KOPT-K1 (cell line): ENCODE results near the gene DNAJC27.
"Not testable (repeated sequence)": the region's sequence is repeated elsewhere in the genome, so short reads cannot be mapped to it uniquely, and the experiment has no call there.

Experiments used
- H3K27ac ChIP-seq: fragments of 200-600 bp; sonication (generic); 2 replicates; pipeline ENCODE4 v1.5.1; 2016; ENCODE audit warnings: antibody characterized with exemption, mild to moderate bottlenecking, low read depth, low read length; ENCODE audit not compliant: poor library complexity, severe bottlenecking
- H3K36me3 ChIP-seq: fragments of 200-600 bp; sonication (generic); 2 replicates; pipeline ENCODE4 v1.5.1; 2017; ENCODE audit warnings: antibody characterized with exemption, mild to moderate bottlenecking, low read length, moderate library complexity; ENCODE audit not compliant: insufficient read depth
- H3K9me3 ChIP-seq: fragments of 200-600 bp; sonication (generic); 2 replicates; pipeline ENCODE4 v1.5.1; 2017; ENCODE audit warnings: antibody characterized with exemption, low read length, mild to moderate bottlenecking; ENCODE audit not compliant: insufficient read depth, poor library complexity, severe bottlenecking

The DNAJC27 gene

DNA sequence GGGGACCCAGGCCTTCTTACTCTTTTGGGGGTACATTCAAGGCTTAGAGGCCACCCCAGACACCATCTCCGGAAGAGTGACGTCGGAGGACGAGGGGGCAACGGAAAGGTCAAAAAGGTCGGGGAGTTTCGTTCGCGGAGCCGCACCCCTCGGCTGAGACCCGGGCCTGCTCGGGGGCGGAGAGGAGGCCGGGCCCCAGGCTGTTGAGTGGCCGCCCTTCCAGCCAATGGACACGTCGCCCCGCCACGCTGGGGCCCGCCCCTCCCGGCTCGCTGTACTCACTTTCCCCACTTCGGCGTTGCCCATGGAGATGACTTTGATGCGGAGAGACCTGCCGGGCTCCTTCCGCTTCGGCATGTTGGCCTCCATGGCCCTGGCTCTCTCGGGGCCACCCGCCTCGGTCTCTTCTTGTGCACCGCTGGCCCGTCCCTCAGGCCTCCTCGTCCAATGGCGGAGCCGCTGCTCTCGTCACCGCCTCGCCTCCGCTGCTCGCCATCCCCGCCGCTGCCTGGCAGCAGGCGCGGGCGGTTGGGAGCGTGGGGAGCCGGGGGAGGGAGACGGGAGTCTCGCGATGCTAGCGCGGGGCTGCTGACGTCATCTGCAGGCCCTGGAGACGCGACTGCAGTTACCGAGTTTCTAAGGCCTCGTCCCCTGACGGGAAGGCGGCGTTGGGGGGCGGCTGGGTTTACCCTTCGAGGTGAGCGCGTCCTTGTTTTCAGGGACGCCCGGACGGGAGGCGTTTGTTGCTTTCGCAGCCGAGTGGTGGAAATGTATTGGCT, at the start of gene DNAJC27:
Gene DNAJC27 (minus strand): TSS at position 420 of the 779 bp plus-strand sequence. CDS start 51 bp downstream, at position 369.
- Histone ChIP-seq H3K27ac (peak within 1 kb of the TSS; percentile 92), H3K36me3 (peaks cover 8% of the 10 kb centered on the region), H3K9me3 (no peaks in the 10 kb centered on the region)

DNA sequence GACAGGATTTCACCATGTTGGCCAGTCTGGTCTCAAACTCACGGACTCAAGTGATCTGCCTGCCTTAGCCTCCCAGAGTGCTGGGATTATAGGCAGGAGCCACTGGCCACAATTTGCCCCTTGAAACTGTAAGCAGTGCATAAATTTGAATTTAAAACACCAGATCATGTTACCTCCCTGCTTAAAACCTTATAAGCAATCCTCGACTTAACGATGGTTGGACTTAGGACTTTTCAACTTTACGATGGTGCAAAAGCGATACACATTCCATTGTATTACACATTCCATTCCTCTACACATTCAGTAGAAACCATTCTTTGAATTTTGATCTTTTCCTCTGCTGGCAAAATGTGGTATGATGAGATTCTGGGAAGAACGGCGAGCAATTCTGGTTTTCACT, 46.9 kb upstream of the DNAJC27 start:
- Histone ChIP-seq H3K9me3 (no peaks in the 10 kb centered on the region), H3K36me3 (no peaks in the 10 kb centered on the region), H3K27ac (no peak overlapping the region)

DNA sequence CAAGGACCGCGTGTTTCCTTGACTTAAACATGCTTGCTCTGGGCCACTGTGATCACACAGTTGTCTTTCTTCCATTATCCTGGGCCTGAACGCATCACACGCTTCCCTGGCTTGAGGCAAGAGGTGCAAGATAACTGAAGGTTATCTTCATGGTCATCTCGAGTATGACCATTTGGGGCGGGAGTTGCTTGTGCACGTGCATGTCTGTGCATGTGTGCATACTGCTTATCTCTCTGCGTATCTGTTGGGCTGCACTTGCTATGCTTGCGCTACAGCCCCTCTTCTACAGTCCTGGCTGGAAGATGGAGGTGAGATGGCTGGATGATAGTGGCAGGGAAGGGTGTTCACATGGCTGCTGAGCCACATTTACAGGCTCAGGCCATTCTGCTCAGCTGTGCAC, 42.9 kb upstream of the DNAJC27 start:
- Histone ChIP-seq H3K27ac (no peak overlapping the region), H3K9me3 (no peaks in the 10 kb centered on the region), H3K36me3 (no peaks in the 10 kb centered on the region)

DNA sequence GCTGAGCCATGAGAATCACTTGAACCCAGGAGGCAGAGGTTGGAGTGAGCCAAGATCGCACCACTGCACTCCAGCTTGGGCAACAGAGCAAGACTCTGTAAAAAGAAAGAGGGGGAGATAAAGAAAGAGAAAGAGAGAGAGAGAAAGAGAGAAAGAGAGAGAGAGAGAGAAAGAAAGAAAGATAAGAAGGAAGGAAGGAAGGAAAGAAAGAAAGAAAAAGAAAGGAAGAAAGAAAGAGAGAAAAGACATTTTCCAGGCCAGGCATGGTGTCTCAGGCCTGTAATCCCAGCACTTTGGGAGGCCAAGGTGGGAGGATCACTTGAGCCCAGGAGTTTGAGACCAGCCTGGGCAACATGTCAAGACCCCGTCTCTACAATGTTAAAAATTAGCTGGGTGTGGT, 39.6 kb upstream of the DNAJC27 start:
- H3K9me3 ChIP-seq, H3K36me3 ChIP-seq, H3K27ac ChIP-seq: not testable (repeated sequence)

DNA sequence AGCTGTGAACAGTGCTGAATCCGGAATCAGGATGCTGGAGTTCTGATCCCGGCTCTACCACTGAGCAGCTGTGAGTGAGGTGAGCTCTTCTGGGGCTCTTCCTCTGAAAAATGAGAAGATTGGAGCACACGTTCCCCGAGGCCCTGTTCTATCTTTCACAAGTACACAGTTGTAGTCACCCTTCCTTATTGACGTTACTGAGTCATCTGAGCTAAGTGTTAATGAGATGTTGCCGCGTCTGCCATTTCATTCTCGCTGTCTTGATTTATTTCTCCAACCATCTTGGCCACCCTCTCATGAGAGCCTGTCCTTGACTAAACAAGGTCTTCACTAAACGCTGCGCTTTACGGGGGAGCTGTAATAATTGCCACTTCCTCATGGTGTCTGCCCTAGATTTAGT, 38.2 kb upstream of the DNAJC27 start:
- no peak overlapping the region for H3K27ac ChIP-seq

DNA sequence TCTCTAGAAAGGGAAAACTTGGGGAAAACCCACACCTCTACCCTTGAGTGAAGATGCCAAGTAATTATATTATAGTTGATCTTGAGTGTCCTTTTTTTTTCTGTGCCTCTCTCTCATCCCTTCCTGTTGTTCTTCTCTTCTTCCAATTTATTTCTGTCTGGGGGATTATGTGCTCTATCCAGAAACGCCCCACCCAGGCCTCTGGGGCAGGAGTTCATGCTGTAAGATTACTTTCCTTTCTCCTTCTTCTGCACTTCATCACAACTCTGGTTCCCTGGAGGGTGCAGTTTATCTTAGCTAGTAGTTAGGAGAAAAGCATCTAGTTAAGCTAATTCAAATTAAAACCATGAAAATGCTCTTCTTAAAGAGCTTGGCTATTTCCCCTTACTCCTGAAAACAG, 30.3 kb upstream of the DNAJC27 start:
- Histone ChIP-seq H3K36me3 (no peaks in the 10 kb centered on the region), H3K9me3 (no peaks in the 10 kb centered on the region), H3K27ac (no peak overlapping the region)

More for the DNA sequence above, 38.2 kb upstream of the DNAJC27 start:
- H3K36me3 ChIP-seq: no peaks in the 10 kb centered on the region
- H3K9me3 ChIP-seq: no peaks in the 10 kb centered on the region

DNA sequence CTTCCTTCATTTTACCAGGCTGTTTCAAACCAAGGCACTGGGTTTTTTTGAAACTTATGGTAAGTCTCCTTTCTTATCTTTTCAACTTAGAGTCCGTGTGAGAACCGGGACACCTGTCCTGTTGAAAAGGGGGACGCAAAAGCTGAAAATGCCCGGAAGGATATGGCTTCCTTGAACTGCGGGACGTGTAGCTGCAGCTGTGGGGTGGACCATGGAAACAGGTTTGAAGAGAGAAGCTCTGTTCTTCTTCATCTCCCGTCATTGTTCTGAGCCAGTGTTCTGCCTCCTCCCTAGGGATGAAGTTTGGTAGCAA, 29.5 kb upstream of the DNAJC27 start:
- Histone ChIP-seq H3K36me3 (no peaks in the 10 kb centered on the region), H3K27ac (no peak overlapping the region), H3K9me3 (no peaks in the 10 kb centered on the region)

DNA sequence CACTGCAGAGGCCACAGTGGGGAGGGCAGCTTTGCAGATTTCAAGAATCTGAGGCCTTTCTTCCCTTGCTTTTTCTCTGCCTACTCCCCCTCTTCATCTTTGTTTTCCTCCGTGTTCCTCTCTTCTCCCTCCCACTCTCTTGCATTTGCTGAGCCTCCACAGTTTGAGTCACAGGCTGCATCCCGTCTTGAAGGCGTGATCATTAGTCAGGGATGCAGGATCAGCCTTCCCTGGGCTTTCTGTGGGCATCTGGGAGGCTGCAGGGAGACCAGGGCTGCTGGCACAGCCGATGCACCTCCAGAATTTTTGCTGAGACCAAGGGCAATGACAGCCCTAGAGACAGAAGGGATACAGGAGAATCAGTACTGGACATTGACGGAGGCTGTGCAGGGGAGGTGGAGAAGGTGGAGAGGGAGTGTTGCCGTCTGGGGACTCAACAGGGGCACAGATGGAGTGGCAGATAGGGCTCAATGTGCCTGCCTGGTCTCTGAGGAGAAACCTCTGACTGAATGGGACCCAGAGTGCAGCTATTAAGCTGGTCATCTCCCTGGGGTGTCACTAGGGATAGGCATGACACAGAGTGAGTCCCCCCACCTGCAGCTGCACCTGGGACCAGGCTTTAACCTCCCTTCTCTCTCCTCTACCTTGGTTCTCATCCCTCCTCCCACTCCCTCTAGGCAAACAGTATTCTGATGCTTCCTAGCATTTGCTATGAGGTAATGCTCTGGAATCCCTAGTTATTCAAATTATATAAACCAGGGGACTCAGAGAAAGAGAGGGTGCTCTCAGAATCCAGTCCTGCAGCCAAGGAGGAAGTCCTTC, 29.0 kb upstream of the DNAJC27 start:
- no peaks in the 10 kb centered on the region for H3K9me3 ChIP-seq
- no peak overlapping the region for H3K27ac ChIP-seq
- H3K36me3 ChIP-seq: no peaks in the 10 kb centered on the region

DNA sequence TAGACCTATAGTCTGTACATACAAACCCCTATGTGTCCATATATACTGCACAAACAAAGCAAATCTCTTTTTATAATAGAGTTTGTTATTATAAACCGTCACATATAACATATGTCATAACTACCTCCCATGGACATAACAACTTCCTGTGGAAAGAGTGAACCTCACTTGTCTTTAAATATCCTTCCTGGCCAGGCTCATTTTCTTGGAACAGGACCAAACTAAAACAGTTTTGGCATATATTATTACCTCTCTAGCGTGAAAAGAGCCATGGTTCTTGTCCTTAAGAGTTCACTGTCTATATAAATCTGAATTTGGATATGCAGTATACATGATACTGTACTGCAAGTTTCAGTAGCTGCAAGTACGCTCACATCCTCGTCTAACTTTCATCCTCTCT, 28.3 kb upstream of the DNAJC27 start:
- H3K9me3 ChIP-seq: no peaks in the 10 kb centered on the region
- no peaks in the 10 kb centered on the region for H3K36me3 ChIP-seq
- H3K27ac ChIP-seq: no peak overlapping the region

DNA sequence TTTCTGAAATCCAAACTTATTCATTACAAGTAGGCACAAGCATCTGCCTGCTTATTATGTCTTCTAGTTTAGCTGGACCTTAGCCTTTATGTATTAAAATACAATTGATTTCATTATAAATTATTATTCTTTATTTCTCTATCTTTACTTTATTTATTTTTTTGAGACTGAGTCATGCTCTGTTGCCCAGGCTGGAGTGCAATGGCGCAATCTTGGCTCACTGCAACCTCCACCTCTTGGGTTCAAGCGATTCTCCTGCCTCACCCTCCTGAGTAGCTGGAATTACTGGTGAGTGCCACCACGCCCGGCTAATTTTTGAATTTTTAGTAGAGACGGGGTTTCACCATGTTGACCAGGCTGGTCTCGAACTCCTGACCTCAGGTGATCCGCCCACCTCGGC, 27.3 kb upstream of the DNAJC27 start:
- not testable (repeated sequence) for H3K9me3 ChIP-seq, H3K27ac ChIP-seq, H3K36me3 ChIP-seq

DNA sequence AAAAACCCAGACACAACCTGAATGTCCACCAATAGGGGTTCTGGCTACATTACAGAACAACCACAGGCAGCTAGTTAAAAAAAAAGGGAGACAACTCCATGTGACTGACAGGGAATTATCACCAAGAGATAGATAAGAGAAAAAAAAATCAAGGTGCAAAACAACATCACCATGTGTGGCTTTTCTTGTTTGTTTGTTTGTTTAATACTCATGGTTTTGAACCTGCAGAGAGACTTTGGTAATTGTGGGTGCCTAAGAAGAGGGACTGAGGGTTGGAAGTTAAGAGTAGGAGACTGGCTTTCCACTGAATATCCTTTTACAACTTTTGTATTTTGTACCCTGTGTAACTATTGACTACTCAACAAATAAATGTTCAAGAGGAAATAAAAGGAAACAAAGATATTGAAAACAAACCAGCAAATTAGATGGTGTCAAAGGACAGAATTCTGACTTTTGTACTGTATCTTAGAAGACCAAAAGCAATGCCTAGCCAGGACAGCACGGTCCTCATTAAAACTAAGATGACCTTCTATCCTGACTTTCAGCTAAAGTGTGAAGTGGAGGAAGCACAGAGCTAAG, 22.5 kb upstream of the DNAJC27 start:
- H3K36me3 ChIP-seq: no peaks in the 10 kb centered on the region
- H3K9me3 ChIP-seq: no peaks in the 10 kb centered on the region
- no peak overlapping the region for H3K27ac ChIP-seq

DNA sequence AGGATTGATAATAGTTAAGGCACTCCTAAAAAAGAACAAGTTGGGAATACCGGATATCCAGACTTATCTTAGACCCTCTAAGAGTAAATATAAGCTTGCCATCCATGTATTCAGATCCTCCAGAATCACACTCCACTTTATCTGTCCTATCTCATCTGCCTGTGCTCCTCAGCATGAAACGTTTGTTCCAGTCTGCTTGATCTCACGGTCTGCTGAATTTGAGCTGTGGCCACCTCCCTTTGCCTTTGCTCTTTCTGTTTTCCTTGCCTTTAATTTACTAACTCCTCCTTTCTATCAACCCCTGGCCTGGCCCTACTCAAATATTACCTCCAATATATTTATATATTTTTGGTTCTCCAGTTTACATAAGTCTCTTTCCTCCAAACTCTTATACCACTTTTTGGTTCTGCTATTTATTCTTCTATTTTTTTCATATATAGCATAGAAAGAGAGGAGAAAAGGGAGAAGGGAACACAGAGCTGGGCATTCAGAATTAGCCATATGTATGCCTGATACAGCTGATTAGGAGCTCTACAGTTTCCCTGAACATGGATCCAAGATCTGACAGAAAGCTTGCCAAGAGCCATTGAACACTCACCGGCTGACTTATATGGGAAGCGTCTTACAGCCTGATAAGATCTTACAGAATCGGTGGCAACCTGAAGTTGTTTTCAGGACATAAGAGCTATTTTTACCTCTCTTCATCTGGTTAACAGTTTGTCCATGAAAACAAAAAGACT, 21.8 kb upstream of the DNAJC27 start:
- no peak overlapping the region for H3K27ac ChIP-seq
- no peaks in the 10 kb centered on the region for H3K9me3 ChIP-seq

DNA sequence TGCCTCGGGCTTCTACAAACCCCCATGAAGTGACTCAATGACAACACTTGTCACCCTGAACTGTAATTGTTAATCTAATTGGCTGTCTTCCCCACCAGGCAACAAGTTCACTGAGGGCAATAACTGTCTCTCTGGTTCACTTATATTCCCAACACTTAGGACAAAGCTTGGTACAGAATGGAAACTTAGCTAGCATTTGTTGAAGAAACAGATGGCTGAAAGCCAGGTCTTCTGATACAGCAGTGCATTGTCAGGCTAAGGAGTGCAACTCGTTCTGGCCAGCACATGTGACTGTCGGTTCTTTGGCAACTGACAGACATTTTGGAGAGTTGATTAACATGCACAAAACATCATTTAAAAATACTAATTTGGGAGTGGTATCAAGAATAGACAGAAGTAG, 14.6 kb upstream of the DNAJC27 start:
- no peaks in the 10 kb centered on the region for H3K9me3 ChIP-seq
- H3K27ac ChIP-seq: no peak overlapping the region
- H3K36me3 ChIP-seq: no peaks in the 10 kb centered on the region

More for the DNA sequence above, 21.8 kb upstream of the DNAJC27 start:
- H3K36me3 ChIP-seq: no peaks in the 10 kb centered on the region

DNA sequence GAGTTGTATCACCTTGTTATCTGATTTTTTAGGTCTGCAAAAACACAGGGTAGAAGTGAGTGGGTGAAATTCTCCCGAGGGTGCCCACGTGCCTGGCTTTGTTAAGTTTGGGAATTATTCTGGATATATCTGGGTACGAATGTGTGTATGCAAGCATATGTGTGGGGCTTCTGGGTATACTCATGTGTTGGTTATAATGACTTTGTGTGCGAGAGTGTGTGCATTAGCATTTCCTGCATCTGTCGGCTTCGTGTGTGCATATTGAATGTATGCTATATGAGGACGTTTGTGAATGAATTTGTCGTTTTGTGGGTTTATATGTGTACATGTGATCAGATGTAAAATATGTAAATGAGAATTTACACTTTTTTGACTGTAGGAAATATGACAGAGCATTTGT, 13.8 kb upstream of the DNAJC27 start:
- H3K9me3 ChIP-seq: no peaks in the 10 kb centered on the region
- H3K36me3 ChIP-seq: no peaks in the 10 kb centered on the region
- H3K27ac ChIP-seq: no peak overlapping the region

DNA sequence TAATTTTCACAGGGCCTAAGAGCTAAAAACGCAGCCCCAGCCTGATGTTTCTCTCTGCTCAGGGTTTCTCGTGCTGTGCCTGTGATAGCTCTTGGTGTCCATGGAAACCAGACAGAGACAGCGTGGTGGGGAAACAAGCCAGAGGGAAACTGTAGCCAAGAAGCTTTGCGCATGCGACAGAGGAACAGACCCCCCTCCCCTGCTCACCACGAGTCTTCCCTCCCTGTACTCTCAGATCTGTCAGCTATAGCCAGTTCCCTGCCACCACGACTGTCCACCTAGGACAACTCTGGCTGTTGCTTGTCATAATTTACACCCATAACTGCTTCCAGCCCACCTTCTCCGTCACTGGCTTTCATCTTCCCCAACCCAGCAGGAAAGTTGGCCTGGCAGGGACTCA, 13.2 kb upstream of the DNAJC27 start:
- no peaks in the 10 kb centered on the region for H3K36me3 ChIP-seq
- no peaks in the 10 kb centered on the region for H3K9me3 ChIP-seq
- H3K27ac ChIP-seq: no peak overlapping the region
